ENCODE data around the gene PIP5K1B. TPM values are rescaled to one million over a fixed set of nuclear protein-coding genes. Genes with fewer than 3 reads are reported as not detected.

The PIP5K1B gene
- total and polyA plus RNA-seq, 7 donors, result 10.3 to 72.6 (median 23.5) TPM

DNA sequence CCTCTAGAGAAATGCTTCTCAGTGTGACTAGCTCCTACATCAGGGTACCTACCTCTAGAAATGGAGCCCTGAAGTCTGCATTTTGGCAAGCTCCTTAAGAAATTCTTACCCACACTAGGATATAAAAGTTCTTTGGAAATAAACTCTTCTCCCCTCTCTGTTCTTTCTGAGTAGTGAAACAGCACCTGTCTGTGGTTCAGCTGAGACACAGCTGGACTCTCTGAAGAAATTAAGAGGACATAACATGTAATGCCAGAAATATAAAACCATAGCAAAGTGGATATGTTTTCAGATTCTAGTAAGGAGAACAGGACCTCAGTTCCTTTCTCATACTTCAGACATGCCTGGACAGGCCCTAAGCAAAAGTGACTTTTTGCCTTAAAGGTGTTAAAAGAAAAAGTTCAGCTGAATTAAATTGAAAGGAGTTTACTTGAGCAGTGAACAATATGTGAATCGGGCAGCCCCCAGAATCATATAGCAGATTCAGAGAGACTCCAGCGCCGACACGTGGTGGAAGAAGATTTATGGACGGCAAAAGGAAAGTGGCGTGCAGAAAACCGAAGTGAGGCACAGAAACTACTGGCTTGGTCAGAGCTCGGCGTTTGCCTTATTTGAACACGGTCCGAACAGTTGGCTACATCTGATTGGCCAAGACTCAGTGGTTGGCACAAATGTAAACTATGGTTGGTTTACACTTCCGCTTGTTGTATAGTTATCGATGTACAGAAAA lies 244.4 kb downstream of the PIP5K1B start:
- H3K27ac ChIP-seq, result peak overlapping the region in 3 of 4 donors; percentile 29 to 46 (median 37)
- no peak for DNase-seq
- H3K9me3 ChIP-seq, result no peaks in the 10 kb centered on the region
- intact Hi-C loops (cut with DNase I), result loop anchor here (10.0 kb wide), 1 partner anchor 365 kb away; no protein-coding TSS in a partner anchor
- H3K4me3 ChIP-seq, result no peak overlapping the region
- WGBS, 2 donors, result 81 to 89% methylated on average over 13 of the region's 13 CpGs
- no peak for TF ChIP-seq POLR2AphosphoS5 (IDR thresholded peaks at IDR 0.05)
- TF ChIP-seq, protein P1, sequence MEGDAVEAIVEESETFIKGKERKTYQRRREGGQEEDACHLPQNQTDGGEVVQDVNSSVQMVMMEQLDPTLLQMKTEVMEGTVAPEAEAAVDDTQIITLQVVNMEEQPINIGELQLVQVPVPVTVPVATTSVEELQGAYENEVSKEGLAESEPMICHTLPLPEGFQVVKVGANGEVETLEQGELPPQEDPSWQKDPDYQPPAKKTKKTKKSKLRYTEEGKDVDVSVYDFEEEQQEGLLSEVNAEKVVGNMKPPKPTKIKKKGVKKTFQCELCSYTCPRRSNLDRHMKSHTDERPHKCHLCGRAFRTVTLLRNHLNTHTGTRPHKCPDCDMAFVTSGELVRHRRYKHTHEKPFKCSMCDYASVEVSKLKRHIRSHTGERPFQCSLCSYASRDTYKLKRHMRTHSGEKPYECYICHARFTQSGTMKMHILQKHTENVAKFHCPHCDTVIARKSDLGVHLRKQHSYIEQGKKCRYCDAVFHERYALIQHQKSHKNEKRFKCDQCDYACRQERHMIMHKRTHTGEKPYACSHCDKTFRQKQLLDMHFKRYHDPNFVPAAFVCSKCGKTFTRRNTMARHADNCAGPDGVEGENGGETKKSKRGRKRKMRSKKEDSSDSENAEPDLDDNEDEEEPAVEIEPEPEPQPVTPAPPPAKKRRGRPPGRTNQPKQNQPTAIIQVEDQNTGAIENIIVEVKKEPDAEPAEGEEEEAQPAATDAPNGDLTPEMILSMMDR (IDR thresholded peaks at IDR 0.05), result peak in 2 of 4 experiments; percentile 12 to 19
- no peak for TF ChIP-seq POLR2A (IDR thresholded peaks at IDR 0.05)
- no peak for TF ChIP-seq EP300 (IDR thresholded peaks at IDR 0.05)
- peaks cover 0 to 2% (median 0%) of the 10 kb centered on the region in 4 donors for H3K4me1 ChIP-seq
- no peaks in the 10 kb centered on the region for H3K27me3 ChIP-seq
- no peaks in the 10 kb centered on the region for H3K36me3 ChIP-seq

- no peaks in the 10 kb centered on the region for H3K36me3 ChIP-seq
- H3K27me3 ChIP-seq, result no peaks in the 10 kb centered on the region
- WGBS, 2 donors, result 89 to 92% methylated on average over 4 of the region's 4 CpGs
- H3K27ac ChIP-seq, result peak overlapping the region in 3 of 4 donors; percentile 29 to 37 (median 29)
- intact Hi-C loops (cut with DNase I), result loop anchor here (5.0 kb wide), 1 partner anchor 243 kb away; the partner anchor contains the start of gene PIP5K1B
- TF ChIP-seq, protein P1 (IDR thresholded peaks at IDR 0.05), result no peak
- no peak for TF ChIP-seq EP300 (IDR thresholded peaks at IDR 0.05)
- no peak for TF ChIP-seq POLR2AphosphoS5 (IDR thresholded peaks at IDR 0.05)
- no peak for TF ChIP-seq POLR2A (IDR thresholded peaks at IDR 0.05)
- peaks cover 0 to 9% (median 7%) of the 10 kb centered on the region in 4 donors for H3K4me1 ChIP-seq
- no peak overlapping the region for H3K4me3 ChIP-seq
- DNase-seq, result no peak
- H3K9me3 ChIP-seq, result no peaks in the 10 kb centered on the region
These were observed 245.1 kb downstream of the PIP5K1B start for GRCh38 chr9:68950188-68950587.

DNA sequence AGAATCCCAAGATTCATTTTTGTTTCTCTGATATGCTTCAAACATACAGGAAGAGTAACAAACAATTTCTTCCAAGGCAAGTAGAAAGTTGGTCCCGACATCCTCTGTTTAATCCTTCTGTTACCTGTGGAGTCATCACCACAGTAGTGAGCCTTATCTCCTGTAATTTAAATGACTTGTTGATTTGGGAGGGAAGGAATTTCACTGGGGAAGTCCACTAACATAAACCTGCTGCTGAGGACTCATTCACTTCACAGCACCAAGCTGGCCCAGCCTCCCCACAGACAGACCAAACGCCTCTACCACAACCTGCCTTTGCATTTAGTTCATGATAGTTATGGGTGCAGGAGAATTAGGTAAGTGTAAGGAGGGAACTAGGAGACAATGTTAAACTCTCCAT lies 245.6 kb downstream of the PIP5K1B start:
- no peak for TF ChIP-seq POLR2AphosphoS5 (IDR thresholded peaks at IDR 0.05)
- TF ChIP-seq POLR2A (IDR thresholded peaks at IDR 0.05), result no peak
- no peak for TF ChIP-seq EP300 (IDR thresholded peaks at IDR 0.05)
- TF ChIP-seq, protein P1 (IDR thresholded peaks at IDR 0.05), result no peak
- 94 to 95% methylated on average over 2 of the region's 2 CpGs for WGBS, 2 donors
- intact Hi-C loops (cut with DNase I), result loop anchor here (5.0 kb wide), 1 partner anchor 243 kb away; the partner anchor contains the start of gene PIP5K1B

GRCh38 chr9:68951879-68952659 lies 247.0 kb downstream of the PIP5K1B start:
- no peak for DNase-seq
- TF ChIP-seq POLR2AphosphoS5 (IDR thresholded peaks at IDR 0.05) (no peak), POLR2A (IDR thresholded peaks at IDR 0.05) (no peak)
- TF ChIP-seq, protein P1 (IDR thresholded peaks at IDR 0.05), result no peak
- no peak overlapping the region for H3K4me3 ChIP-seq
- H3K27ac ChIP-seq, result no peak overlapping the region
- WGBS, 2 donors, result 66 to 79% methylated on average over 8 of the region's 8 CpGs
- H3K27me3 ChIP-seq, result no peaks in the 10 kb centered on the region
- peaks cover 0 to 20% (median 13%) of the 10 kb centered on the region in 4 donors for H3K4me1 ChIP-seq
- intact Hi-C loops (cut with DNase I), result loop anchor here (5.0 kb wide), 1 partner anchor 245 kb away; the partner anchor contains the start of gene PIP5K1B
- H3K36me3 ChIP-seq, result no peaks in the 10 kb centered on the region
- H3K9me3 ChIP-seq, result no peaks in the 10 kb centered on the region

More for the DNA sequence above, 245.6 kb downstream of the PIP5K1B start:
- H3K27me3 ChIP-seq, result no peaks in the 10 kb centered on the region
- no peaks in the 10 kb centered on the region for H3K36me3 ChIP-seq
- peaks cover 0 to 14% (median 11%) of the 10 kb centered on the region in 4 donors for H3K4me1 ChIP-seq
- no peaks in the 10 kb centered on the region for H3K9me3 ChIP-seq
- no peak overlapping the region for H3K27ac ChIP-seq
- no peak for DNase-seq
- H3K4me3 ChIP-seq, result no peak overlapping the region

Measured in sigmoid colon (tissue), 7 donors.